Mammary epithelial cell (primary cell): ENCODE data around the gene MOCS3.

Source experiments
- EZH2 ChIP-seq: IDR thresholded peaks from 2 replicates; pipeline ENCODE4 v1.6.1; 2012; ENCODE audit warnings: low read length, inconsistent platforms, borderline replicate concordance
- TF ChIP-seq, protein P1 (sequence below), 2 donors: IDR thresholded peaks in 1 of 2; conservative IDR thresholded peaks in 1 of 2; 2 replicates each; pipeline ENCODE4 v1.5.1; 2011 to 2012; ENCODE audit warnings: inconsistent platforms in 2 of 2, low read length in 2 of 2, mild to moderate bottlenecking in 2 of 2, control low read depth in 1 of 2, low read depth in 1 of 2; ENCODE audit not compliant: insufficient read depth in 1 of 2; ENCODE audit errors: extremely low read depth in 1 of 2

DNA sequence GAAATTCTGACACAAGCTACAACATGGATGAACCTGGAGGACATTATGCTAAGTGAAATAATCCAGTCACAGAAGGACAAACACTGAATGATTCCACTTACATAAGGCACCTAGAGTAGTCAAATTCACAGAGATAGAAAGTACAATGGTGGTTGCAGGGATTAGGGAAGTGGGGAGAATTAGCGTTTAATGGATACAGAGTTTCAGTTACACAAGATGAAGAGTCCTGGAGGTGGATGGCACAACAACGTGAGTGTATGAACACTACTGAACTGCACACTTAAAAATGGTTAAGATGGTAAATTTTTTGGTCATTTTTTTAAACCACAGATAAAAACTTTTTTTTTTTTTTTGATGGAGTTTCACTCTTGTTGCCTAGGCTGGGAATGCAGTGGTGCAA is 24.7 kb downstream of the MOCS3 start:
- TF ChIP-seq, protein P1, sequence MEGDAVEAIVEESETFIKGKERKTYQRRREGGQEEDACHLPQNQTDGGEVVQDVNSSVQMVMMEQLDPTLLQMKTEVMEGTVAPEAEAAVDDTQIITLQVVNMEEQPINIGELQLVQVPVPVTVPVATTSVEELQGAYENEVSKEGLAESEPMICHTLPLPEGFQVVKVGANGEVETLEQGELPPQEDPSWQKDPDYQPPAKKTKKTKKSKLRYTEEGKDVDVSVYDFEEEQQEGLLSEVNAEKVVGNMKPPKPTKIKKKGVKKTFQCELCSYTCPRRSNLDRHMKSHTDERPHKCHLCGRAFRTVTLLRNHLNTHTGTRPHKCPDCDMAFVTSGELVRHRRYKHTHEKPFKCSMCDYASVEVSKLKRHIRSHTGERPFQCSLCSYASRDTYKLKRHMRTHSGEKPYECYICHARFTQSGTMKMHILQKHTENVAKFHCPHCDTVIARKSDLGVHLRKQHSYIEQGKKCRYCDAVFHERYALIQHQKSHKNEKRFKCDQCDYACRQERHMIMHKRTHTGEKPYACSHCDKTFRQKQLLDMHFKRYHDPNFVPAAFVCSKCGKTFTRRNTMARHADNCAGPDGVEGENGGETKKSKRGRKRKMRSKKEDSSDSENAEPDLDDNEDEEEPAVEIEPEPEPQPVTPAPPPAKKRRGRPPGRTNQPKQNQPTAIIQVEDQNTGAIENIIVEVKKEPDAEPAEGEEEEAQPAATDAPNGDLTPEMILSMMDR (conservative IDR thresholded peaks at IDR 0.05 in 1 of 2, IDR thresholded peaks at IDR 0.05 in 1 of 2; ENCODE audit: extremely low read depth in 1 of 2, insufficient read depth in 1 of 2, low read depth in 1 of 2, low read length in 2 of 2): no peak
- TF ChIP-seq EZH2: no peak
